ENCODE measurements around the gene RAB8B. TPM values are rescaled to one million over a fixed set of nuclear protein-coding genes. Genes with fewer than 3 reads are reported as not detected.

RAB8B gene
- total and polyA plus RNA-seq, 9 of the 15 experiments (the other 6 are each of a cell fraction or from before 2014, with no cell fraction given): 7.8 to 32.1 (median 24.2) TPM

DNA sequence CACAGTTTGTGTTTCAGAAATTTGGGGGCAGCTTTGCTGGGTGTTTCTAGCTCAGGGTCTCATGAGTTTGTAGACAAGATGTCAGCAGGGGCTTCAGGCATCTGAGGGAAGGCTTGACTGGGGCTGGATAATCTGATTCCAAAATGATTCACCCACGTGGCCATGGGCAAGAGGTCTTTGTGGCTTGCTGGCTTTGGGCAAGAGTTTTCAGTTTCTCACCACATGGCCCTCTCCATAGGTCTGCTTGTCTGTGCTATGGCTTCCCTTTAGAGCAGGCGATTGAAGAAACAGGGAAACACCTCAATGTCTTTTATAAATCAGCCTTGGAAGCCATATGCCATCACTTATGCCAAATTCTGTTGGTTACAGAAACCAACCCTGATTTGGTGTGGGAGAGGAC lies 44.0 kb upstream of the RAB8B start (continued):
- TF ChIP-seq FOXM1 (IDR thresholded peaks at IDR 0.05; ENCODE audit: low read depth) (no peak), FOXM1 (CRISPR knock-in tag; IDR thresholded peaks at IDR 0.05; ENCODE audit: low read depth) (no peak)

DNA sequence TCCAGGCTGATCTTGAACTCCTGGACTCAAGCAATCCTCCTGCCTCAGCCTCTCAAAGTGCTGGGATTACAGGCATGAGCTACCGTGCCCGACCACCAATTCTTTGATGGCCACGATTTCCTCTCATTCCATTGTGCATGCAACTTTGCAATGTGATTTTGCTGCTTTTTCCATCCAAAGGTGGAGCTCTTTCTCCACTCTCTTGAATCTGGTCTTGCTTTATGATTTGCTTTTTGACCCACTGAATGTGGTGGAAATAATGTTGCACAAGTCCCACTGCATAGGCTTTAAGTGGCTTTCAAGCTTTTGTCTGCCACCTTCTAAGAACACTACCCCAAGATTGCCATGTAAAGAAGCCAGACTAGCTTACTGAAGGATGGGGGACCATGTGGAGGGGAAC lies 42.7 kb upstream of the RAB8B start:
- CTCF ChIA-PET (ENCODE audit: low intra/inter-chr PET ratio): no interaction called here
- H3K9me1 ChIP-seq (ENCODE audit: control insufficient read depth, insufficient read depth, low read length): no peaks in the 10 kb centered on the region
- WGBS (ENCODE audit: insufficient coverage, low coverage, missing lambda C conversion rate): 56% methylated on average over 3 of the region's 3 CpGs
- H3K36me3 ChIP-seq (ENCODE audit: control insufficient read depth, insufficient read depth, low read length): no peaks in the 10 kb centered on the region; the same call in 2 of the 3 replicates
- H3K27ac ChIP-seq (ENCODE audit: extremely low read depth, low read depth, low read length): no peak overlapping the region
- in situ Hi-C loops (cut with MboI) (no loop called here), intact Hi-C loops (cut with micrococcal nuclease) (no loop called here)
- ATAC-seq (no peak; the same call in 2 of the 3 replicates), DNase-seq (ENCODE audit: extremely low read depth in 1 of 4, low spot score in 3 of 4) (no peak), FAIRE-seq (no peak)
- BruUV-seq (replicated peaks): no TSS peak
- H3K27me3 ChIP-seq (ENCODE audit: control insufficient read depth in 2 of 2, insufficient read depth in 2 of 2, low read length in 2 of 2): no peaks in the 10 kb centered on the region
- H3K4me1 ChIP-seq (replicated peaks in 1 of 2; ENCODE audit: control insufficient read depth in 2 of 2, insufficient read depth in 2 of 2, low read length in 2 of 2): no peaks in the 10 kb centered on the region
- H3K4me2 ChIP-seq (ENCODE audit: insufficient read depth, low read length): no peak overlapping the region
- no peaks in the 10 kb centered on the region; the same call in 1 of the 2 replicates for H4K20me1 ChIP-seq (replicated peaks; ENCODE audit: control insufficient read depth, insufficient read depth, low read length)
- H3K79me2 ChIP-seq (ENCODE audit: control insufficient read depth, insufficient read depth, low read length): no peaks in the 10 kb centered on the region
- no peak overlapping the region for H3K9ac ChIP-seq (ENCODE audit: insufficient read depth in 1 of 2, low read depth in 2 of 2, low read length in 2 of 2)
- POLR2A ChIA-PET: interaction anchor here (0.7 to 2.3 kb wide), 8 partner anchors 9 to 88 kb away, joined by 3 to 11 read pairs (median 4); partner anchors contain the start of gene RPS27L
- H3K4me3 ChIP-seq: no peak overlapping the region
- H3K9me3 ChIP-seq (replicated peaks; ENCODE audit: control insufficient read depth, insufficient read depth, low read depth, low read length): no peaks in the 10 kb centered on the region
- H2AFZ ChIP-seq (ENCODE audit: low read depth, low read length): no peak overlapping the region
- TF ChIP-seq ZC3H11A (IDR thresholded peaks at IDR 0.05; ENCODE audit: low read depth, low read length) (no peak), NR2C2 (CRISPR knock-in tag; IDR thresholded peaks at IDR 0.05) (no peak), NR2C2 (tag; IDR thresholded peaks at IDR 0.05) (no peak), ZBTB12 (CRISPR knock-in tag; IDR thresholded peaks at IDR 0.05) (no peak), ILF3 (IDR thresholded peaks at IDR 0.05; ENCODE audit: borderline replicate concordance) (no peak), SRSF9 (IDR thresholded peaks at IDR 0.05; ENCODE audit: borderline replicate concordance, low read depth, low read length) (no peak), POLR2A (conservative IDR thresholded peaks at IDR 0.05) (no peak), RBFOX2 (IDR thresholded peaks at IDR 0.05; ENCODE audit: low read depth, low read length) (no peak), ZFP36 (IDR thresholded peaks at IDR 0.05; ENCODE audit: low read depth, low read length, partially characterized antibody) (no peak), ZNF77 (CRISPR knock-in tag; IDR thresholded peaks at IDR 0.05) (no peak), RAD21 (CRISPR knock-in tag; conservative IDR thresholded peaks at IDR 0.05 in 1 of 2, IDR thresholded peaks at IDR 0.05 in 1 of 2) (peak in 1 of 2 experiments; percentile 38; a peak in 2 of 4 replicates), FOXJ2 (tag; IDR thresholded peaks at IDR 0.05) (no peak), DDX20 (tag; IDR thresholded peaks at IDR 0.05; ENCODE audit: low read depth) (no peak), RFX5 (IDR thresholded peaks at IDR 0.05; ENCODE audit: low read depth, low read length) (no peak), CBFB (CRISPR knock-in tag; IDR thresholded peaks at IDR 0.05) (no peak)
- TF ChIP-seq, protein P1, sequence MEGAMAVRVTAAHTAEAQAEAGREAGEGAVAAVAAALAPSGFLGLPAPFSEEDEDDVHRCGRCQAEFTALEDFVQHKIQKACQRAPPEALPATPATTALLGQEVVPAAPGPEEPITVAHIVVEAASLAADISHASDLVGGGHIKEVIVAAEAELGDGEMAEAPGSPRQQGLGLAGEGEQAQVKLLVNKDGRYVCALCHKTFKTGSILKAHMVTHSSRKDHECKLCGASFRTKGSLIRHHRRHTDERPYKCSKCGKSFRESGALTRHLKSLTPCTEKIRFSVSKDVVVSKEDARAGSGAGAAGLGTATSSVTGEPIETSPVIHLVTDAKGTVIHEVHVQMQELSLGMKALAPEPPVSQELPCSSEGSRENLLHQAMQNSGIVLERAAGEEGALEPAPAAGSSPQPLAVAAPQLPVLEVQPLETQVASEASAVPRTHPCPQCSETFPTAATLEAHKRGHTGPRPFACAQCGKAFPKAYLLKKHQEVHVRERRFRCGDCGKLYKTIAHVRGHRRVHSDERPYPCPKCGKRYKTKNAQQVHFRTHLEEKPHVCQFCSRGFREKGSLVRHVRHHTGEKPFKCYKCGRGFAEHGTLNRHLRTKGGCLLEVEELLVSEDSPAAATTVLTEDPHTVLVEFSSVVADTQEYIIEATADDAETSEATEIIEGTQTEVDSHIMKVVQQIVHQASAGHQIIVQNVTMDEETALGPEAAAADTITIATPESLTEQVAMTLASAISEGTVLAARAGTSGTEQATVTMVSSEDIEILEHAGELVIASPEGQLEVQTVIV (CRISPR knock-in tag; IDR thresholded peaks at IDR 0.05; ENCODE audit: borderline replicate concordance): no peak
